Esophagus squamous epithelium (tissue), 5 donors: ENCODE results near the gene PGGHG. TPM values are rescaled to one million over a fixed set of nuclear protein-coding genes. Genes with fewer than 3 reads are reported as not detected.
A peak's percentile ranks its signal among the peaks of the same experiment; 100 is the strongest.

Experiments
- DNase-seq: peaks from one replicate; lab custom pipeline; 2025; lab: John Stamatoyannopoulos, UW
- H3K27ac ChIP-seq, 4 donors: fragments of 200-600 bp; sonication (generic); one replicate each; pipeline ENCODE4 v1.5.1; 2016 to 2019; ENCODE audit warnings: mild to moderate bottlenecking in 1 of 4
- H3K27me3 ChIP-seq, 4 donors: fragments of 200-600 bp; sonication (generic); 1 replicate in 3 of 4; 2 replicates in 1 of 4; pipeline versions ENCODE4 v1.5.1 to v1.6.0; 2017 to 2021; ENCODE audit warnings: antibody characterized with exemption in 1 of 4
- H3K36me3 ChIP-seq, 3 donors: fragments of 200-600 bp; sonication (generic); one replicate each; pipeline ENCODE4 v1.5.1; 2016 to 2019
- H3K4me1 ChIP-seq, 3 donors: fragments of 200-600 bp; sonication (generic); one replicate each; pipeline ENCODE4 v1.5.1; 2017 to 2019
- H3K4me3 ChIP-seq, 4 donors: fragments of 200-600 bp; sonication (generic); 1 replicate in 3 of 4; 2 replicates in 1 of 4; pipeline ENCODE4 v1.5.1; 2016 to 2019; ENCODE audit warnings: mild to moderate bottlenecking in 2 of 4, moderate library complexity in 1 of 4
- H3K9me3 ChIP-seq, 3 donors: fragments of 200-600 bp; sonication (generic); one replicate each; pipeline ENCODE4 v1.5.1; 2016 to 2019
- CTCF ChIP-seq, 6 experiments: fragments of 450-650 bp in 4 of 6; fragments of 200-600 bp in 2 of 6; sonication (generic) in 2 of 6; IDR thresholded peaks; one replicate each; pipeline ENCODE4 v1.5.1; 2016 to 2019; ENCODE audit warnings: antibody characterized with exemption in 6 of 6, mild to moderate bottlenecking in 4 of 6, moderate library complexity in 4 of 6
- POLR2A ChIP-seq, 4 donors: fragments of 450-650 bp; IDR thresholded peaks; one replicate each; pipeline ENCODE4 v1.6.1; 2017; ENCODE audit warnings: antibody characterized with exemption in 4 of 4, mild to moderate bottlenecking in 4 of 4, moderate library complexity in 3 of 4
- WGBS, 2 donors: methylation state at CpG; one replicate each; pipeline ENCODE4 v1.1.5; 2018; 5-methylcytosine and 5-hydroxymethylcytosine counted together
- intact Hi-C: fragments of 100-400 bp; cut with DNase I; formaldehyde crosslinking; loops from one replicate; pipeline ENCODE4 v1.15.0; 2022
- total RNA-seq, 4 donors: library from RNA; depleted of rRNA; stranded (reverse); fragments of >200 nt; gene quantifications; one replicate each; pipeline ENCODE4 v1.1.0, GENCODE V29; 2016
- donor health status: DM: yes; HTN: yes; CAD: no.

PGGHG gene
- total RNA-seq, 4 donors from 2014 or later = 5.3 to 15.3 (median 5.9) TPM

- H3K27me3 ChIP-seq = peaks cover 0 to 44% (median 0%) of the 10 kb centered on the region in 4 donors
- TF ChIP-seq POLR2A (IDR thresholded peaks at IDR 0.05) = no peak
- TF ChIP-seq CTCF (IDR thresholded peaks at IDR 0.05) = no peak
- WGBS, 2 donors = 86 to 91% methylated on average over 5 to 6 of the region's 6 CpGs
- no peak overlapping the region for H3K4me3 ChIP-seq
- no peaks in the 10 kb centered on the region for H3K9me3 ChIP-seq
- no peak for DNase-seq
- H3K4me1 ChIP-seq = peaks cover 4 to 35% (median 17%) of the 10 kb centered on the region in 3 donors
- no peak overlapping the region for H3K27ac ChIP-seq
- intact Hi-C loops = no loop called here
- H3K36me3 ChIP-seq = no peaks in the 10 kb centered on the region
These were observed 48.8 kb downstream of the PGGHG start for GRCh38 chr11:337711-338110.

- Histone ChIP-seq H3K36me3 (no peaks in the 10 kb centered on the region), H3K9me3 (no peaks in the 10 kb centered on the region), H3K27me3 (peaks cover 0 to 26% (median 0%) of the 10 kb centered on the region in 4 donors), H3K4me1 (peaks cover 4 to 33% (median 17%) of the 10 kb centered on the region in 3 donors), H3K27ac (no peak overlapping the region), H3K4me3 (no peak overlapping the region)
- no peak for DNase-seq
- 92 to 93% methylated on average over 2 of the region's 2 CpGs for WGBS, 2 donors
- no peak for TF ChIP-seq POLR2A (IDR thresholded peaks at IDR 0.05)
- no peak for TF ChIP-seq CTCF (IDR thresholded peaks at IDR 0.05)
- intact Hi-C loops = no loop called here
These were observed 51.0 kb downstream of the PGGHG start for GRCh38 chr11:339963-340362.

GRCh38 chr11:340539-341512 is 51.9 kb downstream of the PGGHG start:
- WGBS, 2 donors = 53 to 59% methylated on average over 5 of the region's 5 CpGs
- intact Hi-C loops = no loop called here
- no peaks in the 10 kb centered on the region for H3K36me3 ChIP-seq
- H3K4me1 ChIP-seq = peaks cover 4 to 24% (median 11%) of the 10 kb centered on the region in 3 donors
- DNase-seq = no peak
- H3K9me3 ChIP-seq = no peaks in the 10 kb centered on the region
- H3K27ac ChIP-seq = no peak overlapping the region
- no peak overlapping the region for H3K4me3 ChIP-seq
- peaks cover 0 to 30% (median 0%) of the 10 kb centered on the region in 4 donors for H3K27me3 ChIP-seq
- TF ChIP-seq POLR2A (IDR thresholded peaks at IDR 0.05) = no peak
- no peak for TF ChIP-seq CTCF (IDR thresholded peaks at IDR 0.05)

GRCh38 chr11:342328-342727 is 53.4 kb downstream of the PGGHG start:
- Histone ChIP-seq H3K36me3 (no peaks in the 10 kb centered on the region), H3K9me3 (no peaks in the 10 kb centered on the region), H3K27me3 (peaks cover 0 to 38% (median 0%) of the 10 kb centered on the region in 4 donors), H3K4me3 (no peak overlapping the region), H3K4me1 (peaks cover 3 to 12% (median 4%) of the 10 kb centered on the region in 3 donors), H3K27ac (peak overlapping the region in 3 of 4 donors; percentile 34 to 50 (median 50))
- intact Hi-C loops = no loop called here
- no peak for DNase-seq
- 16 to 52% methylated on average over 2 to 3 of the region's 3 CpGs for WGBS, 2 donors
- TF ChIP-seq CTCF (IDR thresholded peaks at IDR 0.05) = no peak
- no peak for TF ChIP-seq POLR2A (IDR thresholded peaks at IDR 0.05)
